GM23248 (cell line): Measurements from ENCODE around the gene STX18. TPM values are rescaled to one million over a fixed set of nuclear protein-coding genes. Genes with fewer than 3 reads are reported as not detected.

ENCODE experiments used
- DNase-seq: peaks from one replicate; pipeline ENCODE4 v3.0.0-alpha.2; 2015
- H2AFZ ChIP-seq: fragments of 200-600 bp; sonication (generic); 2 replicates; pipeline ENCODE4 v1.6.1; 2016; ENCODE audit warnings: antibody characterized with exemption
- H3F3A ChIP-seq: fragments of 200-600 bp; sonication (generic); 2 replicates; pipeline ENCODE4 v1.6.1; 2016; ENCODE audit warnings: mild to moderate bottlenecking, antibody characterized with exemption, mixed run types; ENCODE audit not compliant: insufficient read depth
- H3K27ac ChIP-seq: fragments of 200-600 bp; sonication (generic); 2 replicates; pipeline ENCODE4 v1.5.1; 2016; ENCODE audit warnings: mild to moderate bottlenecking
- H3K27me3 ChIP-seq: fragments of 200-600 bp; sonication (generic); replicated peaks from 2 replicates; pipeline ENCODE4 v1.6.1; 2016; ENCODE audit warnings: mild to moderate bottlenecking; ENCODE audit not compliant: insufficient read depth
- H3K36me3 ChIP-seq: fragments of 200-600 bp; sonication (generic); 2 replicates; pipeline ENCODE4 v1.6.1; 2016; ENCODE audit warnings: low read depth, mild to moderate bottlenecking
- H3K4me1 ChIP-seq: fragments of 200-600 bp; sonication (generic); 2 replicates; pipeline ENCODE4 v1.6.1; 2016; ENCODE audit warnings: mild to moderate bottlenecking; ENCODE audit not compliant: insufficient read depth
- H3K4me2 ChIP-seq: fragments of 200-600 bp; sonication (generic); one replicate; pipeline ENCODE4 v1.6.1; 2016; ENCODE audit warnings: mild to moderate bottlenecking; ENCODE audit not compliant: unreplicated experiment
- H3K4me3 ChIP-seq: fragments of 200-600 bp; sonication (generic); 2 replicates; pipeline ENCODE4 v1.5.1; 2016; ENCODE audit warnings: mild to moderate bottlenecking
- H3K79me2 ChIP-seq: fragments of 200-600 bp; sonication (generic); 2 replicates; pipeline ENCODE4 v1.6.1; 2016; ENCODE audit warnings: mild to moderate bottlenecking; ENCODE audit not compliant: insufficient read depth
- H3K9ac ChIP-seq: fragments of 200-600 bp; sonication (generic); 2 replicates; pipeline ENCODE4 v1.6.1; 2016; ENCODE audit warnings: mild to moderate bottlenecking
- H3K9me2 ChIP-seq: fragments of 200-600 bp; sonication (generic); 2 replicates; pipeline ENCODE4 v1.6.1; 2016; ENCODE audit warnings: mixed run types, mild to moderate bottlenecking, moderate library complexity; ENCODE audit not compliant: insufficient read depth
- H3K9me3 ChIP-seq: fragments of 200-600 bp; sonication (generic); one replicate; pipeline ENCODE4 v1.6.1; 2017; ENCODE audit warnings: low read depth
- H4K20me1 ChIP-seq: fragments of 200-600 bp; sonication (generic); 2 replicates; pipeline ENCODE4 v1.6.0; 2016; ENCODE audit not compliant: insufficient read depth
- EZH2 ChIP-seq: fragments of 200-600 bp; sonication (generic); IDR thresholded peaks from 2 replicates; pipeline ENCODE4 v1.6.1; 2018; ENCODE audit warnings: antibody characterized with exemption, mild to moderate bottlenecking; ENCODE audit not compliant: insufficient read depth, poor library complexity, severe bottlenecking
- EZH2phosphoT487 ChIP-seq: fragments of 200-600 bp; sonication (generic); IDR thresholded peaks from 2 replicates; pipeline ENCODE4 v1.6.1; 2018; ENCODE audit warnings: antibody characterized with exemption, moderate library complexity, mild to moderate bottlenecking, low read depth; ENCODE audit not compliant: insufficient read depth
- WGBS, 2 experiments: methylation state at CpG; one replicate each; pipeline ENCODE4 v1.1.6; 2015 to 2017; ENCODE audit warnings: low lambda C conversion rate in 2 of 2, low coverage in 1 of 2; ENCODE audit errors: missing lambda C conversion rate in 2 of 2; 5-methylcytosine and 5-hydroxymethylcytosine counted together
- in situ Hi-C: fragments of 300-500 bp; cut with MboI; formaldehyde crosslinking; loops from 2 replicates; pipeline ENCODE4 v1.15.0; 2020
- polyA plus RNA-seq: library from polyadenylated mRNA; unstranded; fragments of >200 nt; fragmentation: Nextera tagmentation; extraction: Ambion mirVana; gene quantifications from 2 replicates; pipeline ENCODE4 v1.2.1, GENCODE V29; 2016
- total RNA-seq: library from RNA; depleted of rRNA; stranded (reverse); fragments of >200 nt; shearing (Covaris generic); gene quantifications from 2 replicates; pipeline ENCODE4 v1.2.3, GENCODE V29; 2014

STX18 gene
- total and polyA plus RNA-seq, 2 experiments from 2014 or later = 39.2 to 42.6 TPM

- no peak overlapping the region for H3K4me3 ChIP-seq
- H3K4me1 ChIP-seq = peaks cover 7% of the 10 kb centered on the region; the same call in 1 of the 2 replicates
- H3K27ac ChIP-seq = no peak overlapping the region
- TF ChIP-seq EZH2 (no peak), EZH2phosphoT487 (no peak)
- H3K79me2 ChIP-seq = peaks cover 96% of the 10 kb centered on the region
- whole genome bisulfite sequencing, 2 experiments = 75 to 82% methylated on average over 2 of the region's 2 CpGs
- H3K9ac ChIP-seq = no peak overlapping the region
- no peaks in the 10 kb centered on the region for H3K9me2 ChIP-seq
- H4K20me1 ChIP-seq = 0 out of 2 replicates have a peak, but pooled peaks cover 3% of the 10 kb centered on the region
- no peaks in the 10 kb centered on the region for H3K27me3 ChIP-seq
- H3F3A ChIP-seq = peaks cover 6% of the 10 kb centered on the region; the same call in 1 of the 2 replicates
- no peak overlapping the region for H3K4me2 ChIP-seq
- H3K36me3 ChIP-seq = no peaks in the 10 kb centered on the region
- no peak overlapping the region for H2AFZ ChIP-seq
- in situ Hi-C loops = no loop called here
- H3K9me3 ChIP-seq = no peaks in the 10 kb centered on the region
- DNase-seq = no peak
Measured at GRCh38 chr4:4504783-4505182, 37.1 kb downstream of the STX18 start.

- TF ChIP-seq EZH2phosphoT487 (no peak), EZH2 (no peak)
- Histone ChIP-seq H3K4me3 (peak overlapping the region; percentile 54), H3K9me3 (no peaks in the 10 kb centered on the region), H3K4me1 (peaks cover 7% of the 10 kb centered on the region; the same call in 1 of the 2 replicates), H3K4me2 (peak overlapping the region; percentile 75), H3F3A (peaks cover 6% of the 10 kb centered on the region; the same call in 1 of the 2 replicates), H3K79me2 (peaks cover 97% of the 10 kb centered on the region), H3K9ac (peak overlapping the region; percentile 71), H3K27me3 (no peaks in the 10 kb centered on the region), H3K27ac (peak overlapping the region; percentile 49), H3K36me3 (no peaks in the 10 kb centered on the region), H4K20me1 (0 out of 2 replicates have a peak, but pooled peaks cover 3% of the 10 kb centered on the region), H3K9me2 (no peaks in the 10 kb centered on the region), H2AFZ (peak overlapping the region; percentile 53)
- in situ Hi-C loops = no loop called here
- peak; percentile 79 for DNase-seq
- 47 to 56% methylated on average over 10 of the region's 10 CpGs for WGBS, 2 experiments
Measured at GRCh38 chr4:4502694-4503311, 39.0 kb downstream of the STX18 start.

- Histone ChIP-seq H4K20me1 (0 out of 2 replicates have a peak, but pooled peaks cover 3% of the 10 kb centered on the region), H3K4me2 (no peak overlapping the region), H3K27me3 (no peaks in the 10 kb centered on the region), H3K9ac (no peak overlapping the region), H3K9me2 (no peaks in the 10 kb centered on the region), H2AFZ (no peak overlapping the region), H3K79me2 (peaks cover 96% of the 10 kb centered on the region), H3K36me3 (no peaks in the 10 kb centered on the region), H3K4me3 (no peak overlapping the region), H3K27ac (no peak overlapping the region), H3F3A (peaks cover 6% of the 10 kb centered on the region; the same call in 1 of the 2 replicates), H3K4me1 (peaks cover 7% of the 10 kb centered on the region; the same call in 1 of the 2 replicates), H3K9me3 (no peaks in the 10 kb centered on the region)
- 96 to 99% methylated on average over 2 of the region's 2 CpGs for WGBS, 2 experiments
- no peak for TF ChIP-seq EZH2phosphoT487
- in situ Hi-C loops = no loop called here
- DNase-seq = no peak
Measured at GRCh38 chr4:4501679-4502078, 40.2 kb downstream of the STX18 start.

- no peak overlapping the region for H3K4me3 ChIP-seq
- H3K79me2 ChIP-seq = peaks cover 96% of the 10 kb centered on the region
- in situ Hi-C loops = loop anchor here (10.0 to 25.0 kb wide), 3 partner anchors 175 to 638 kb away; no protein-coding TSS in a partner anchor
- no peak overlapping the region for H3K27ac ChIP-seq
- no peaks in the 10 kb centered on the region for H3K9me2 ChIP-seq
- H3F3A ChIP-seq = peaks cover 6% of the 10 kb centered on the region; the same call in 1 of the 2 replicates
- 64 to 70% methylated on average over 4 of the region's 4 CpGs for WGBS, 2 experiments
- TF ChIP-seq EZH2 = no peak
- no peak for TF ChIP-seq EZH2phosphoT487
- no peaks in the 10 kb centered on the region for H3K36me3 ChIP-seq
- no peak overlapping the region for H3K4me2 ChIP-seq
- peaks cover 7% of the 10 kb centered on the region; the same call in 1 of the 2 replicates for H3K4me1 ChIP-seq
- no peak for DNase-seq
- no peaks in the 10 kb centered on the region for H3K27me3 ChIP-seq
- H3K9ac ChIP-seq = no peak overlapping the region
- H4K20me1 ChIP-seq = no peaks in the 10 kb centered on the region
- H3K9me3 ChIP-seq = no peaks in the 10 kb centered on the region
- H2AFZ ChIP-seq = no peak overlapping the region
Measured at GRCh38 chr4:4499438-4500123, 42.3 kb downstream of the STX18 start.
